Measurements from ENCODE around the gene CTNNA2.

- no peak for TF ChIP-seq POLR2AphosphoS5 (IDR thresholded peaks at IDR 0.05; ENCODE audit: low read depth, low read length)
- TF ChIP-seq TAF1 (IDR thresholded peaks at IDR 0.05; ENCODE audit: borderline replicate concordance, low read depth, low read length) = no peak
- TF ChIP-seq POLR2A (IDR thresholded peaks at IDR 0.05; ENCODE audit: low read depth, low read length) = no peak
These were observed 319.1 kb downstream of the CTNNA2 start for GRCh38 chr2:79831961-79832360.
